ENCODE results near the gene WIPF3.

GRCh38 chr7:29877196-29877595 lies 70.9 kb downstream of the WIPF3 start:
- TF ChIP-seq GATA3 (IDR thresholded peaks at IDR 0.05; ENCODE audit: low read depth, low read length), result no peak
- TF ChIP-seq GATA2 (IDR thresholded peaks at IDR 0.05; ENCODE audit: low read depth, low read length), result no peak
